Kidney (tissue), 14 donors: ENCODE results near the gene ZNF609. TPM values are rescaled to one million over a fixed set of nuclear protein-coding genes. Genes with fewer than 3 reads are reported as not detected.

Source experiments
- DNase-seq, 5 donors: peaks; one replicate each; pipeline ENCODE4 v3.0.0-alpha.2; 2013 to 2020
- FAIRE-seq: peaks from 2 replicates; lab custom pipeline; 2012; peaks lifted over from hg19 to GRCh38; lab: Jason Lieb, UNC
- H3K27ac ChIP-seq, 2 donors: one replicate each; pipeline ENCODE4 v1.7.0; 2013; ENCODE audit warnings: low read depth in 2 of 2, low read length in 2 of 2, inconsistent platforms in 1 of 2
- H3K27me3 ChIP-seq: one replicate; pipeline ENCODE4 v1.7.1; 2013; ENCODE audit warnings: low read length, inconsistent platforms; ENCODE audit not compliant: control insufficient read depth, insufficient read depth
- H3K36me3 ChIP-seq, 3 donors: one replicate each; pipeline versions ENCODE4 v1.7.0 to v1.7.1; 2013; ENCODE audit warnings: low read length in 3 of 3, control low read depth in 1 of 3, inconsistent platforms in 1 of 3; ENCODE audit not compliant: insufficient read depth in 3 of 3, control insufficient read depth in 2 of 3
- H3K4me1 ChIP-seq, 3 donors: one replicate each; pipeline versions ENCODE4 v1.7.0 to v1.7.1; 2013; ENCODE audit warnings: low read length in 3 of 3, inconsistent platforms in 1 of 3, low read depth in 1 of 3; ENCODE audit not compliant: control insufficient read depth in 2 of 3, insufficient read depth in 2 of 3
- H3K4me3 ChIP-seq, 3 donors: one replicate each; pipeline versions ENCODE4 v1.7.0 to v1.8.1; 2013; ENCODE audit warnings: low read length in 3 of 3, control low read depth in 1 of 3, inconsistent platforms in 1 of 3
- H3K9ac ChIP-seq, 3 donors: one replicate each; pipeline versions ENCODE4 v1.7.0 to v1.7.1; 2013; ENCODE audit warnings: low read length in 3 of 3, control low read depth in 1 of 3, inconsistent platforms in 1 of 3
- H3K9me3 ChIP-seq, 3 donors: one replicate each; pipeline versions ENCODE4 v1.7.0 to v1.7.1; 2013; ENCODE audit warnings: low read length in 3 of 3, control low read depth in 1 of 3, inconsistent platforms in 1 of 3; ENCODE audit not compliant: control insufficient read depth in 2 of 3, insufficient read depth in 1 of 3
- intact Hi-C: fragments of 100-400 bp; cut with DNase I; formaldehyde crosslinking; loops from one replicate; pipeline ENCODE4 v1.11.1; 2022
- polyA plus RNA-seq: library from polyadenylated mRNA; stranded (reverse); fragments of 350-450 nt; fragmentation: Illumina TruSeq; extraction: RNeasy Lipid Tissue Mini Kit (QIAGEN cat#74804); gene quantifications from one replicate; pipeline ENCODE4 v1.2.3, GENCODE V29; 2014; ENCODE audit warnings: low read depth, low replicate concordance; ENCODE audit not compliant: insufficient read depth
- total RNA-seq: library from RNA; stranded (reverse); fragmentation: NEBNext Ultra II Directional; extraction: Animal tissue kit (Norgen Biotek cat#: 25700); gene quantifications from one replicate; pipeline ENCODE4 v1.2.1, GENCODE V29; 2021
- TF ChIP-seq, protein P1 (sequence below): IDR thresholded peaks from 3 replicates; pipeline ENCODE4 v1.5.1; 2012; ENCODE audit warnings: mild to moderate bottlenecking, moderate library complexity, borderline replicate concordance; ENCODE audit not compliant: insufficient read depth; ENCODE audit errors: extremely low read depth
- donor health status: control.
- donor health status: control.
- donor health status: control.
- donor health status: control.
- donor health status: control.
- donor health status: DM: yes; HTN: yes; CAD: no.
- donor health status: Normal renal cell carcinoma (clear cell type).

Gene ZNF609
- total and polyA plus RNA-seq, 2 donors from 2014 or later: 3.1 to 37.2 TPM

DNA sequence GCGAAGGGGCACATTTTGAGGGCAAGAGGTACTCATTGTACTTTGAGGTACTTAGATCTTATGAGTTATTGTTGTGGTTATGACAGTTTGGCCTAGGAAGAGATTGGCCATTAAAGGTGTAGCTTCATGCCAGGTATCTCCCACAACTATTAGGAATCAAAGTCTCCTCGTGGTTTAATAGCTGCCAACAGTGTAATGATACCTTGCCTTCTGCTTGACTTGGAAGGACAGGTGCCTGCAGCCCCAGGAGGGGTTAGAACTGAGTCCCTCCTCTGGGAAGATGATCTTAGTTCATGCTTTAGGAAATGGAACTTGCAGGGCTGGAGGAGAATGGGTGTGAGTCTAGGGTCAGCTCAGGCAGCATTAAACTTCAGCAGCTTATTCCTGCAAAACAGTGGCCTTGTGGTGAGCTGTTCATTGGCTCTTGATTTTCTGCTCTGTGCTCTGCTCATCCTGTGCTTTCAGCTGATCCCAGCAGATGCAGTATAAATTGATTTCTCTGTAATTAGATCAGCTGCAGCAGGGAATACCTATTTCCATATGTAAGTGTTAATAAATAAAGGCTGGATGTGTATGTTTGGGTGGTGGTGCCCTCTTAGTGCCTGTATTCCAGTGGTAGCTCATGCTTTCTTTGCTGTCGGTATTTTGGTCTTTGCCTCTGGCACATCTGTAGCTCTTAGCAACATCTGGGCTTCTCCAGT is 40.5 kb downstream of the ZNF609 start:
- DNase-seq (no peak), FAIRE-seq (no peak)
- TF ChIP-seq, protein P1, sequence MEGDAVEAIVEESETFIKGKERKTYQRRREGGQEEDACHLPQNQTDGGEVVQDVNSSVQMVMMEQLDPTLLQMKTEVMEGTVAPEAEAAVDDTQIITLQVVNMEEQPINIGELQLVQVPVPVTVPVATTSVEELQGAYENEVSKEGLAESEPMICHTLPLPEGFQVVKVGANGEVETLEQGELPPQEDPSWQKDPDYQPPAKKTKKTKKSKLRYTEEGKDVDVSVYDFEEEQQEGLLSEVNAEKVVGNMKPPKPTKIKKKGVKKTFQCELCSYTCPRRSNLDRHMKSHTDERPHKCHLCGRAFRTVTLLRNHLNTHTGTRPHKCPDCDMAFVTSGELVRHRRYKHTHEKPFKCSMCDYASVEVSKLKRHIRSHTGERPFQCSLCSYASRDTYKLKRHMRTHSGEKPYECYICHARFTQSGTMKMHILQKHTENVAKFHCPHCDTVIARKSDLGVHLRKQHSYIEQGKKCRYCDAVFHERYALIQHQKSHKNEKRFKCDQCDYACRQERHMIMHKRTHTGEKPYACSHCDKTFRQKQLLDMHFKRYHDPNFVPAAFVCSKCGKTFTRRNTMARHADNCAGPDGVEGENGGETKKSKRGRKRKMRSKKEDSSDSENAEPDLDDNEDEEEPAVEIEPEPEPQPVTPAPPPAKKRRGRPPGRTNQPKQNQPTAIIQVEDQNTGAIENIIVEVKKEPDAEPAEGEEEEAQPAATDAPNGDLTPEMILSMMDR: no peak
- H3K27me3 ChIP-seq: no peaks in the 10 kb centered on the region
- H3K27ac ChIP-seq: no peak overlapping the region
- peaks cover 3 to 5% (median 5%) of the 10 kb centered on the region in 3 donors for H3K36me3 ChIP-seq
- H3K9me3 ChIP-seq: no peaks in the 10 kb centered on the region
- no peak overlapping the region for H3K9ac ChIP-seq
- H3K4me3 ChIP-seq: no peak overlapping the region
- intact Hi-C loops: no loop called here
- peaks cover 0 to 6% (median 3%) of the 10 kb centered on the region in 3 donors for H3K4me1 ChIP-seq

DNA sequence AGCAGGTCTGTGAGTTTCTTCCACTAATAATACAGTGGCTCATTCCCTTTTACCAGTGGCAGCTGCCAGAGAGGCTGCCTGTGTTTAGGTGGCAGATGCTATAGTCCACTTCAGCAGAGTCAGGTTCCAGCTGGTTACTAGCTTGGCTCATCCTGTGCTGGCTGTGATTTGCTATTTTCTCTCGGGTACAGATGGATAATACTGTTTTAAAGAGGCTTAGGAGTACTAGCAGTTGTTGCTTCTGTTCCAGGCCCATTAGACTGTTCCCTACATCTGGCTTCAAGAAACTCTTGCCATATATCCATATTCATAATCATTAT is 41.0 kb downstream of the ZNF609 start:
- Histone ChIP-seq H3K36me3 (peaks cover 3 to 5% (median 5%) of the 10 kb centered on the region in 3 donors), H3K27ac (no peak overlapping the region), H3K27me3 (no peaks in the 10 kb centered on the region), H3K4me1 (peaks cover 0 to 6% (median 3%) of the 10 kb centered on the region in 3 donors), H3K4me3 (no peak overlapping the region), H3K9ac (no peak overlapping the region), H3K9me3 (no peaks in the 10 kb centered on the region)
- intact Hi-C loops: no loop called here
- FAIRE-seq (no peak), DNase-seq (no peak)
- TF ChIP-seq, protein P1: no peak

DNA sequence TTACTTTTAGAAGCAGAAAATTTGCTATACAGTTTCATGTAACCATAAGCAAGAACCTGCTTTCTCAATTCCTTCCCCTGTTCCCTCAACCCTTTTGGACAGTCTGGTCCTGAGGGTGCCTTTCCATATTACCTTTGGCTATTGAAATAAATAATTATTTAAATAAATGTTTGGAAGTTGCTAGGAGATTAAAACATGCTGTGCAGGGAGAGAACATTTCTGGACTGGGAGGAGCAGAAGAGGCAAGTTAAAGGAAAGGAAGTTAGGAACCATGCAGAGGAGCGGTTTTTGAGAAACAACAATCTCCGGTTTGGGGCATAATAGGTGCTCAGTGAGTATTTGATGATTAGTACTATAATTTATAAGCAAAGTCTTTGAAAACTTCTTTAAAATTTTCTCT is 41.8 kb downstream of the ZNF609 start:
- no peak for DNase-seq
- Histone ChIP-seq H3K4me1 (peaks cover 5 to 9% (median 6%) of the 10 kb centered on the region in 3 donors), H3K9ac (no peak overlapping the region), H3K4me3 (no peak overlapping the region), H3K27me3 (no peaks in the 10 kb centered on the region), H3K27ac (no peak overlapping the region), H3K9me3 (no peaks in the 10 kb centered on the region), H3K36me3 (peaks cover 3 to 5% (median 5%) of the 10 kb centered on the region in 3 donors)
- TF ChIP-seq, protein P1: no peak
- intact Hi-C loops: no loop called here
- no peak for FAIRE-seq
